DOHH2 (cell line): Measurements from ENCODE around the gene LOXL1.

Experiments
- H3F3A ChIP-seq: fragments of 200-600 bp; sonication (generic), shearing (Covaris generic); 2 replicates; pipeline ENCODE4 v1.6.0; 2016; ENCODE audit warnings: antibody characterized with exemption, mild to moderate bottlenecking; ENCODE audit not compliant: control insufficient read depth, insufficient read depth
- H3K27ac ChIP-seq: fragments of 200-600 bp; sonication (generic); 2 replicates; pipeline ENCODE4 v1.5.1; 2014; ENCODE audit warnings: low read depth, mild to moderate bottlenecking, low read length, moderate library complexity
- H3K27me3 ChIP-seq: fragments of 200-600 bp; sonication (generic); 2 replicates; pipeline ENCODE4 v1.6.1; 2014; ENCODE audit warnings: mild to moderate bottlenecking, low read length, mixed read lengths; ENCODE audit not compliant: control insufficient read depth
- H3K36me3 ChIP-seq: fragments of 200-600 bp; sonication (generic); 2 replicates; pipeline ENCODE4 v1.6.1; 2014; ENCODE audit warnings: mild to moderate bottlenecking, low read length, moderate library complexity, mixed read lengths; ENCODE audit not compliant: control insufficient read depth
- H3K4me1 ChIP-seq: fragments of 200-600 bp; sonication (generic); 2 replicates; pipeline ENCODE4 v1.6.1; 2014; ENCODE audit warnings: mild to moderate bottlenecking, low read length, mixed read lengths; ENCODE audit not compliant: control insufficient read depth
- H3K4me2 ChIP-seq: fragments of 200-600 bp; sonication (generic); 2 replicates; pipeline ENCODE4 v1.6.0; 2014; ENCODE audit warnings: mild to moderate bottlenecking, low read length, moderate library complexity
- H3K4me3 ChIP-seq: fragments of 200-600 bp; sonication (generic); 2 replicates; pipeline ENCODE4 v1.5.1; 2014; ENCODE audit warnings: mild to moderate bottlenecking, low read length, mixed read lengths
- H3K79me2 ChIP-seq: fragments of 200-600 bp; sonication (generic); 2 replicates; pipeline ENCODE4 v1.6.1; 2014; ENCODE audit warnings: mild to moderate bottlenecking, low read length, mixed read lengths; ENCODE audit not compliant: control insufficient read depth
- H3K9me2 ChIP-seq: fragments of 200-600 bp; sonication (generic); replicated peaks from 2 replicates; pipeline ENCODE4 v1.6.1; 2014; ENCODE audit warnings: mild to moderate bottlenecking, low read length, mixed read lengths; ENCODE audit not compliant: control insufficient read depth
- H3K9me3 ChIP-seq: fragments of 200-600 bp; sonication (generic); 2 replicates; pipeline ENCODE4 v1.6.1; 2014; ENCODE audit warnings: antibody characterized with exemption, low read length, mixed read lengths; ENCODE audit not compliant: control insufficient read depth, insufficient read depth
- H4K20me1 ChIP-seq: fragments of 200-600 bp; sonication (generic); 2 replicates; pipeline ENCODE4 v1.6.0; 2014; ENCODE audit warnings: low read depth, mild to moderate bottlenecking, antibody characterized with exemption, low read length, moderate library complexity; ENCODE audit not compliant: control insufficient read depth, insufficient read depth
- CTCF ChIP-seq: fragments of 200-600 bp; sonication (generic); IDR thresholded peaks from one replicate; pipeline ENCODE4 v1.5.1; 2014; ENCODE audit warnings: antibody characterized with exemption, mild to moderate bottlenecking, low read depth, low read length; ENCODE audit not compliant: poor library complexity, severe bottlenecking
- EZH2phosphoT487 ChIP-seq: fragments of 200-600 bp; sonication (generic); IDR thresholded peaks from 2 replicates; pipeline ENCODE4 v1.6.1; 2017; ENCODE audit warnings: borderline replicate concordance, mild to moderate bottlenecking, antibody characterized with exemption, low read length, moderate library complexity, mixed read lengths

The LOXL1 gene

GRCh38 chr15:73886717-73887345 lies 39.4 kb upstream of the LOXL1 start:
- Histone ChIP-seq H4K20me1 (no peaks in the 10 kb centered on the region), H3K9me2 (no peaks in the 10 kb centered on the region), H3K4me2 (no peak overlapping the region), H3K4me3 (no peak overlapping the region), H3K36me3 (no peaks in the 10 kb centered on the region), H3K9me3 (no peaks in the 10 kb centered on the region), H3K27me3 (peaks cover 4% of the 10 kb centered on the region; the same call in 1 of the 2 replicates), H3K4me1 (no peaks in the 10 kb centered on the region), H3F3A (no peaks in the 10 kb centered on the region), H3K79me2 (no peaks in the 10 kb centered on the region), H3K27ac (no peak overlapping the region)
- TF ChIP-seq CTCF = no peak

GRCh38 chr15:73887481-73887880 lies 38.8 kb upstream of the LOXL1 start:
- Histone ChIP-seq H3K27ac (no peak overlapping the region), H4K20me1 (no peaks in the 10 kb centered on the region), H3K36me3 (no peaks in the 10 kb centered on the region), H3K4me1 (no peaks in the 10 kb centered on the region), H3K4me2 (no peak overlapping the region), H3K27me3 (peaks cover 4% of the 10 kb centered on the region; the same call in 1 of the 2 replicates), H3K4me3 (no peak overlapping the region), H3K9me3 (peaks cover 2% of the 10 kb centered on the region; the same call in 1 of the 2 replicates), H3F3A (no peaks in the 10 kb centered on the region), H3K9me2 (no peaks in the 10 kb centered on the region), H3K79me2 (no peaks in the 10 kb centered on the region)
- no peak for TF ChIP-seq EZH2phosphoT487
- TF ChIP-seq CTCF = no peak

GRCh38 chr15:73888224-73889041 lies 37.8 kb upstream of the LOXL1 start:
- Histone ChIP-seq H3K36me3 (no peaks in the 10 kb centered on the region), H3K79me2 (no peaks in the 10 kb centered on the region), H3K4me2 (no peak overlapping the region), H4K20me1 (no peaks in the 10 kb centered on the region), H3K27ac (no peak overlapping the region), H3F3A (no peaks in the 10 kb centered on the region), H3K4me1 (no peaks in the 10 kb centered on the region), H3K9me3 (peaks cover 4% of the 10 kb centered on the region; the same call in 1 of the 2 replicates), H3K27me3 (peaks cover 4% of the 10 kb centered on the region; the same call in 1 of the 2 replicates), H3K4me3 (no peak overlapping the region), H3K9me2 (no peaks in the 10 kb centered on the region)
- TF ChIP-seq CTCF (no peak), EZH2phosphoT487 (no peak)
